Measurements from ENCODE around the gene MBD5. TPM values are rescaled to one million over a fixed set of nuclear protein-coding genes. Genes with fewer than 3 reads are reported as not detected.

Gene MBD5
- total and polyA plus RNA-seq, 4 donors, result 2.0 to 15.9 (median 9.5) TPM

DNA sequence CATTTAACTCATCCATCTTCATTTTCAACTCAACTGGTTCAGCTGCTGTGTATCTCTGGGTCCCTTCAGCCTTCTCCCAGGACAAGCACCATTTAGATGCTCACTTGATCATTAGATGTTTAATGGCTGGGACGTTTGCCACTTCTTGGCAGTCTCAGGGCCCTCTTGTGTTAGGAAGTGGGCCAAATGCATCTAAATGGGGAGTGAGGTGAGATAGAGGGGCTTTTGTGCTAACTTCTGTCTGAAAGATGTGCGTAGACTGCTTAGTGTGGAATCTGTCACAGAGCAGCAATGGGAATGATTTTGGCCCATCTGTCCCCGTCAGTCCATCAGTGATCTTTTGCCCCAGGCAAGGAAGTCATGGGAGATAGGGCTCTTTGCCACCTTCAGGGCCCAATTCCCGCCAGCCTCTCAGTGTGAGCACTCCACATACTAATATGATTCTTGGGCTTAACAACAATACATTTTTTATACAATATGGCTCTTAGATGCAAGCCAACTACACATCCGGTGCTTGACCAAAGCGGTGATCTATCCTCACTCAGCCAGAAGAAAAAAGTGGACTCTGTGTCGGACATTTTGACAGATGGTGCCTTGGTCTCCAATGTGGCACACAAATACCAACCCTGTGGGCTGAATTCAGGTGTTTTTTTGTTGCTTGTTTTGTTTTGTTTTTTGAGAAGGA lies 528.0 kb downstream of the MBD5 start:
- H3K27me3 ChIP-seq (ENCODE audit: control insufficient read depth in 4 of 4, insufficient read depth in 4 of 4, low read length in 3 of 4), result no peaks in the 10 kb centered on the region
- no peaks in the 10 kb centered on the region for H3K36me3 ChIP-seq (ENCODE audit: control insufficient read depth in 4 of 4, insufficient read depth in 3 of 4, low read depth in 1 of 4, low read length in 3 of 4)
- H3K4me3 ChIP-seq (ENCODE audit: low read depth in 1 of 3, low read length in 3 of 3), result no peak overlapping the region
- no peak for TF ChIP-seq RXRA (IDR thresholded peaks at IDR 0.05)
- TF ChIP-seq, protein P1, sequence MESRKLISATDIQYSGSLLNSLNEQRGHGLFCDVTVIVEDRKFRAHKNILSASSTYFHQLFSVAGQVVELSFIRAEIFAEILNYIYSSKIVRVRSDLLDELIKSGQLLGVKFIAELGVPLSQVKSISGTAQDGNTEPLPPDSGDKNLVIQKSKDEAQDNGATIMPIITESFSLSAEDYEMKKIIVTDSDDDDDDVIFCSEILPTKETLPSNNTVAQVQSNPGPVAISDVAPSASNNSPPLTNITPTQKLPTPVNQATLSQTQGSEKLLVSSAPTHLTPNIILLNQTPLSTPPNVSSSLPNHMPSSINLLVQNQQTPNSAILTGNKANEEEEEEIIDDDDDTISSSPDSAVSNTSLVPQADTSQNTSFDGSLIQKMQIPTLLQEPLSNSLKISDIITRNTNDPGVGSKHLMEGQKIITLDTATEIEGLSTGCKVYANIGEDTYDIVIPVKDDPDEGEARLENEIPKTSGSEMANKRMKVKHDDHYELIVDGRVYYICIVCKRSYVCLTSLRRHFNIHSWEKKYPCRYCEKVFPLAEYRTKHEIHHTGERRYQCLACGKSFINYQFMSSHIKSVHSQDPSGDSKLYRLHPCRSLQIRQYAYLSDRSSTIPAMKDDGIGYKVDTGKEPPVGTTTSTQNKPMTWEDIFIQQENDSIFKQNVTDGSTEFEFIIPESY (IDR thresholded peaks at IDR 0.05), result no peak
- TF ChIP-seq, protein P2, sequence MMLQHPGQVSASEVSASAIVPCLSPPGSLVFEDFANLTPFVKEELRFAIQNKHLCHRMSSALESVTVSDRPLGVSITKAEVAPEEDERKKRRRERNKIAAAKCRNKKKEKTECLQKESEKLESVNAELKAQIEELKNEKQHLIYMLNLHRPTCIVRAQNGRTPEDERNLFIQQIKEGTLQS (IDR thresholded peaks at IDR 0.05), result no peak
- TF ChIP-seq EGR1 (IDR thresholded peaks at IDR 0.05; ENCODE audit: low read depth in 2 of 2), result no peak
- no peak for TF ChIP-seq RAD21 (IDR thresholded peaks at IDR 0.05)
- TF ChIP-seq, protein P3, sequence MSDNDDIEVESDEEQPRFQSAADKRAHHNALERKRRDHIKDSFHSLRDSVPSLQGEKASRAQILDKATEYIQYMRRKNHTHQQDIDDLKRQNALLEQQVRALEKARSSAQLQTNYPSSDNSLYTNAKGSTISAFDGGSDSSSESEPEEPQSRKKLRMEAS (IDR thresholded peaks at IDR 0.05), result no peak
- TF ChIP-seq, protein P4, sequence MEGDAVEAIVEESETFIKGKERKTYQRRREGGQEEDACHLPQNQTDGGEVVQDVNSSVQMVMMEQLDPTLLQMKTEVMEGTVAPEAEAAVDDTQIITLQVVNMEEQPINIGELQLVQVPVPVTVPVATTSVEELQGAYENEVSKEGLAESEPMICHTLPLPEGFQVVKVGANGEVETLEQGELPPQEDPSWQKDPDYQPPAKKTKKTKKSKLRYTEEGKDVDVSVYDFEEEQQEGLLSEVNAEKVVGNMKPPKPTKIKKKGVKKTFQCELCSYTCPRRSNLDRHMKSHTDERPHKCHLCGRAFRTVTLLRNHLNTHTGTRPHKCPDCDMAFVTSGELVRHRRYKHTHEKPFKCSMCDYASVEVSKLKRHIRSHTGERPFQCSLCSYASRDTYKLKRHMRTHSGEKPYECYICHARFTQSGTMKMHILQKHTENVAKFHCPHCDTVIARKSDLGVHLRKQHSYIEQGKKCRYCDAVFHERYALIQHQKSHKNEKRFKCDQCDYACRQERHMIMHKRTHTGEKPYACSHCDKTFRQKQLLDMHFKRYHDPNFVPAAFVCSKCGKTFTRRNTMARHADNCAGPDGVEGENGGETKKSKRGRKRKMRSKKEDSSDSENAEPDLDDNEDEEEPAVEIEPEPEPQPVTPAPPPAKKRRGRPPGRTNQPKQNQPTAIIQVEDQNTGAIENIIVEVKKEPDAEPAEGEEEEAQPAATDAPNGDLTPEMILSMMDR (IDR thresholded peaks at IDR 0.05; ENCODE audit: low read depth, low read length, missing input control), result no peak
- TF ChIP-seq JUND (IDR thresholded peaks at IDR 0.05), result no peak
- TF ChIP-seq GABPA (IDR thresholded peaks at IDR 0.05 in 1 of 2, conservative IDR thresholded peaks at IDR 0.05 in 1 of 2), result no peak
- no peak overlapping the region for H3K27ac ChIP-seq (ENCODE audit: low read depth in 1 of 2, low read length in 2 of 2)
- no peaks in the 10 kb centered on the region for H3K9me3 ChIP-seq (ENCODE audit: control insufficient read depth in 4 of 4, low read length in 3 of 4)
- H3K4me1 ChIP-seq (ENCODE audit: control insufficient read depth in 4 of 4, insufficient read depth in 4 of 4, low read length in 3 of 4), result peaks cover 0 to 5% (median 0%) of the 10 kb centered on the region in 4 donors
- no peak overlapping the region for H3K9ac ChIP-seq (ENCODE audit: low read depth in 1 of 2, low read length in 2 of 2)
- no peak for DNase-seq (ENCODE audit: low spot score)
- 86% methylated on average over 7 of the region's 7 CpGs for WGBS

DNA sequence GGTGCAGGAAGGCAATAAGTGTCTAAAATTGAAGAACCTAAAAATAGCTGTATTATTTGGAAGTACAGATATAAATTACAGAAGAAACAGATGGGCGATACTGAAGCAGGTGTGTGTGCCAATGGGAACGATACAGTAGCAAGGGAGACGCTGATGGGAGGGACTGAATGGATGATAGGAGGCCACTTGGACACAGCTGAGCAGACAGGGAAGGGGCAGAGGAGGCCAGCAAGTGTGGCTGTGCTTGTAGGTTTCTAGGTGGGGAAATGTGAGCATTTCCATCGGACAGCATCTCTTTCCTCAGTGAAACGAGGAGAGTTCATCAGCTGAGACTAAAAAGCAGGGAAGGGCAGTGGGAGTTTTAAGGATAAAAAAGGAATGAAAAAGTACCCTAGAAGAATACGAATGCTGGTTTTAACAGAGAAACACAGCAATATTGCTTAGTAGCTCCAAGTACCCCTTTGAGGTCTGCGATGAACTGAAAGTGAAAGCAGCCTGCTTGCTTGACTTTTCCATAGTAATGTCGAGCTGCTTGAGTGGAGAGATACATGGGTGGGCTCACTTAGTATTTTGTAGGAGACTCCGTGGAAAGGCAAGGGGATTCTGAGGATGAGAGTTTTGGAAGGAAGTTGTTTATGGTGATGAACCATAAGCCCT lies 531.9 kb downstream of the MBD5 start:
- no peak for DNase-seq (ENCODE audit: low spot score)
- Histone ChIP-seq H3K27ac (ENCODE audit: low read depth in 1 of 2, low read length in 2 of 2) (no peak overlapping the region), H3K36me3 (ENCODE audit: control insufficient read depth in 4 of 4, insufficient read depth in 3 of 4, low read depth in 1 of 4, low read length in 3 of 4) (no peaks in the 10 kb centered on the region), H3K4me3 (ENCODE audit: low read depth in 1 of 3, low read length in 3 of 3) (peak overlapping the region; percentile 43 to 70 (median 61)), H3K4me1 (ENCODE audit: control insufficient read depth in 4 of 4, insufficient read depth in 4 of 4, low read length in 3 of 4) (peaks cover 0 to 5% (median 0%) of the 10 kb centered on the region in 4 donors), H3K9ac (ENCODE audit: low read depth in 1 of 2, low read length in 2 of 2) (peak overlapping the region in 1 of 2 donors; percentile 19), H3K27me3 (ENCODE audit: control insufficient read depth in 4 of 4, insufficient read depth in 4 of 4, low read length in 3 of 4) (no peaks in the 10 kb centered on the region), H3K9me3 (ENCODE audit: control insufficient read depth in 4 of 4, low read length in 3 of 4) (no peaks in the 10 kb centered on the region)
- WGBS, result 63% methylated on average over 9 of the region's 9 CpGs
- TF ChIP-seq, protein P2 (IDR thresholded peaks at IDR 0.05), result no peak
- no peak for TF ChIP-seq SP1 (IDR thresholded peaks at IDR 0.05)
- TF ChIP-seq, protein P3 (IDR thresholded peaks at IDR 0.05), result no peak
- TF ChIP-seq RXRA (IDR thresholded peaks at IDR 0.05), result no peak
- TF ChIP-seq FOXA2 (IDR thresholded peaks at IDR 0.05), result no peak
- TF ChIP-seq TAF1 (conservative IDR thresholded peaks at IDR 0.05), result no peak
- TF ChIP-seq, protein P5, sequence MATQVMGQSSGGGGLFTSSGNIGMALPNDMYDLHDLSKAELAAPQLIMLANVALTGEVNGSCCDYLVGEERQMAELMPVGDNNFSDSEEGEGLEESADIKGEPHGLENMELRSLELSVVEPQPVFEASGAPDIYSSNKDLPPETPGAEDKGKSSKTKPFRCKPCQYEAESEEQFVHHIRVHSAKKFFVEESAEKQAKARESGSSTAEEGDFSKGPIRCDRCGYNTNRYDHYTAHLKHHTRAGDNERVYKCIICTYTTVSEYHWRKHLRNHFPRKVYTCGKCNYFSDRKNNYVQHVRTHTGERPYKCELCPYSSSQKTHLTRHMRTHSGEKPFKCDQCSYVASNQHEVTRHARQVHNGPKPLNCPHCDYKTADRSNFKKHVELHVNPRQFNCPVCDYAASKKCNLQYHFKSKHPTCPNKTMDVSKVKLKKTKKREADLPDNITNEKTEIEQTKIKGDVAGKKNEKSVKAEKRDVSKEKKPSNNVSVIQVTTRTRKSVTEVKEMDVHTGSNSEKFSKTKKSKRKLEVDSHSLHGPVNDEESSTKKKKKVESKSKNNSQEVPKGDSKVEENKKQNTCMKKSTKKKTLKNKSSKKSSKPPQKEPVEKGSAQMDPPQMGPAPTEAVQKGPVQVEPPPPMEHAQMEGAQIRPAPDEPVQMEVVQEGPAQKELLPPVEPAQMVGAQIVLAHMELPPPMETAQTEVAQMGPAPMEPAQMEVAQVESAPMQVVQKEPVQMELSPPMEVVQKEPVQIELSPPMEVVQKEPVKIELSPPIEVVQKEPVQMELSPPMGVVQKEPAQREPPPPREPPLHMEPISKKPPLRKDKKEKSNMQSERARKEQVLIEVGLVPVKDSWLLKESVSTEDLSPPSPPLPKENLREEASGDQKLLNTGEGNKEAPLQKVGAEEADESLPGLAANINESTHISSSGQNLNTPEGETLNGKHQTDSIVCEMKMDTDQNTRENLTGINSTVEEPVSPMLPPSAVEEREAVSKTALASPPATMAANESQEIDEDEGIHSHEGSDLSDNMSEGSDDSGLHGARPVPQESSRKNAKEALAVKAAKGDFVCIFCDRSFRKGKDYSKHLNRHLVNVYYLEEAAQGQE (IDR thresholded peaks at IDR 0.05), result no peak
- TF ChIP-seq YY1 (IDR thresholded peaks at IDR 0.05), result no peak
- TF ChIP-seq EGR1 (IDR thresholded peaks at IDR 0.05; ENCODE audit: low read depth in 2 of 2), result no peak
- TF ChIP-seq, protein P1 (IDR thresholded peaks at IDR 0.05), result no peak
- TF ChIP-seq RAD21 (IDR thresholded peaks at IDR 0.05), result no peak
- TF ChIP-seq GABPA (IDR thresholded peaks at IDR 0.05 in 1 of 2, conservative IDR thresholded peaks at IDR 0.05 in 1 of 2), result no peak
- TF ChIP-seq, protein P4 (IDR thresholded peaks at IDR 0.05; ENCODE audit: low read depth, low read length, missing input control), result no peak
- TF ChIP-seq HNF4G (IDR thresholded peaks at IDR 0.05), result no peak

Measured in liver (tissue), 9 donors.